SK-N-SH treated with all-trans-retinoic acid at 6 μM for 48 hours (cell line): Measurements from ENCODE around the gene FRMD1.

Experiments
- ATAC-seq: fragments of 200-7000 bp; cut with Tn5 transposase; 3 replicates; pipeline ENCODE4 v1.9.1; 2020; ENCODE audit warnings: mild to moderate bottlenecking, moderate library complexity
- ARNTL ChIP-seq: fragments of 450-650 bp; formaldehyde crosslinking; IDR thresholded peaks from 2 replicates; pipeline ENCODE4 v1.5.0; 2020; ENCODE audit warnings: low read depth, mild to moderate bottlenecking, moderate library complexity, borderline replicate concordance
- BACH2 ChIP-seq: fragments of 250-450 bp; sonication (Bioruptor Pico); IDR thresholded peaks from 2 replicates; pipeline ENCODE4 v1.9.0; 2021; ENCODE audit warnings: mild to moderate bottlenecking, borderline replicate concordance
- CREB5 ChIP-seq: fragments of 250-450 bp; sonication (Bioruptor Pico); IDR thresholded peaks from 2 replicates; pipeline ENCODE4 v1.5.1; 2020; ENCODE audit warnings: low read depth, mild to moderate bottlenecking, moderate library complexity
- CSRNP3 ChIP-seq: fragments of 250-450 bp; sonication (Bioruptor Pico); IDR thresholded peaks from 2 replicates; pipeline ENCODE4 v1.5.1; 2021; ENCODE audit warnings: mild to moderate bottlenecking, moderate library complexity
- ESRRG ChIP-seq: fragments of 250-450 bp; sonication (Bioruptor Pico); IDR thresholded peaks from 2 replicates; pipeline ENCODE4 v1.6.1; 2021; ENCODE audit warnings: mild to moderate bottlenecking
- GLIS3 ChIP-seq: fragments of 250-450 bp; sonication (Bioruptor Pico); IDR thresholded peaks from 2 replicates; pipeline ENCODE4 v1.5.0; 2020; ENCODE audit warnings: mild to moderate bottlenecking, moderate library complexity
- ISL1 ChIP-seq: fragments of 250-450 bp; sonication (Bioruptor Pico); IDR thresholded peaks from 2 replicates; pipeline ENCODE4 v2.1.2; 2022; ENCODE audit warnings: mild to moderate bottlenecking, moderate library complexity
- OSR1 ChIP-seq: fragments of 250-450 bp; sonication (Bioruptor Pico); IDR thresholded peaks from 2 replicates; pipeline ENCODE4 v1.8.0; 2022; ENCODE audit warnings: moderate library complexity, mild to moderate bottlenecking, inconsistent platforms
- PATZ1 ChIP-seq: fragments of 250-450 bp; sonication (Bioruptor Pico); IDR thresholded peaks from 2 replicates; pipeline ENCODE4 v1.8.0; 2020; ENCODE audit warnings: mild to moderate bottlenecking, moderate library complexity, borderline replicate concordance
- POU6F1 ChIP-seq: fragments of 250-450 bp; sonication (Bioruptor Pico); IDR thresholded peaks from 2 replicates; pipeline ENCODE4 v1.8.0; 2021; ENCODE audit warnings: low read depth, mild to moderate bottlenecking, moderate library complexity, borderline replicate concordance
- RARB ChIP-seq: fragments of 250-450 bp; sonication (Bioruptor Pico); IDR thresholded peaks from 2 replicates; pipeline ENCODE4 v1.8.0; 2021; ENCODE audit warnings: mild to moderate bottlenecking, moderate library complexity
- SNAI2 ChIP-seq: fragments of 250-450 bp; sonication (Bioruptor Pico); IDR thresholded peaks from 2 replicates; pipeline ENCODE4 v1.5.0; 2020; ENCODE audit warnings: mild to moderate bottlenecking, moderate library complexity
- TCF4 ChIP-seq: fragments of 250-450 bp; sonication (Bioruptor Pico); IDR thresholded peaks from 2 replicates; pipeline ENCODE4 v1.8.0; 2021; ENCODE audit warnings: mild to moderate bottlenecking, moderate library complexity, borderline replicate concordance
- TOX ChIP-seq: fragments of 250-450 bp; sonication (Bioruptor Pico); IDR thresholded peaks from 2 replicates; pipeline ENCODE4 v1.8.0; 2021; ENCODE audit warnings: mild to moderate bottlenecking, moderate library complexity, borderline replicate concordance
- TSHZ2 ChIP-seq: fragments of 250-450 bp; sonication (Bioruptor Pico); IDR thresholded peaks from 2 replicates; pipeline ENCODE4 v1.5.0; 2020; ENCODE audit warnings: mild to moderate bottlenecking, moderate library complexity
- ZC3H10 ChIP-seq: fragments of 250-450 bp; sonication (Bioruptor Pico); IDR thresholded peaks from 2 replicates; pipeline ENCODE4 v1.5.1; 2021; ENCODE audit warnings: mild to moderate bottlenecking, moderate library complexity
- ZFP3 ChIP-seq: fragments of 250-450 bp; sonication (Bioruptor Pico); IDR thresholded peaks from 2 replicates; pipeline ENCODE4 v1.5.0; 2020; ENCODE audit warnings: mild to moderate bottlenecking, moderate library complexity
- ZFP30 ChIP-seq: fragments of 450-650 bp; formaldehyde crosslinking; IDR thresholded peaks from 2 replicates; pipeline ENCODE4 v1.5.0; 2022; ENCODE audit warnings: mild to moderate bottlenecking, moderate library complexity
- ZNF565 ChIP-seq: fragments of 450-650 bp; formaldehyde crosslinking; conservative IDR thresholded peaks from 2 replicates; pipeline ENCODE4 v1.5.0; 2020; ENCODE audit warnings: low read depth, mild to moderate bottlenecking, moderate library complexity
- ZNF8 ChIP-seq: fragments of 450-650 bp; formaldehyde crosslinking; IDR thresholded peaks from 2 replicates; pipeline ENCODE4 v1.5.0; 2020; ENCODE audit warnings: mild to moderate bottlenecking, moderate library complexity

The FRMD1 gene

GRCh38 chr6:168045141-168045691, 33.8 kb downstream of the FRMD1 start:
- TF ChIP-seq TCF4 (CRISPR knock-in tag) (no peak), ARNTL (CRISPR knock-in tag) (no peak), CREB5 (CRISPR knock-in tag) (no peak), ZNF8 (CRISPR knock-in tag) (no peak), TSHZ2 (CRISPR knock-in tag) (no peak)
- ATAC-seq: no peak

GRCh38 chr6:168044521-168045130, 34.4 kb downstream of the FRMD1 start:
- no peak for ATAC-seq
- TF ChIP-seq CREB5 (CRISPR knock-in tag): no peak
- TF ChIP-seq POU6F1 (CRISPR knock-in tag): no peak
- no peak for TF ChIP-seq TOX (CRISPR knock-in tag)
- no peak for TF ChIP-seq ZNF8 (CRISPR knock-in tag)
- TF ChIP-seq OSR1: no peak
- TF ChIP-seq SNAI2 (CRISPR knock-in tag): no peak
- TF ChIP-seq RARB: no peak
- TF ChIP-seq BACH2 (CRISPR knock-in tag): no peak
- TF ChIP-seq ESRRG: no peak
- no peak for TF ChIP-seq TSHZ2 (CRISPR knock-in tag)
- no peak for TF ChIP-seq ZNF565 (CRISPR knock-in tag)
- TF ChIP-seq GLIS3: no peak
- no peak for TF ChIP-seq ZFP30 (CRISPR knock-in tag)
- TF ChIP-seq PATZ1 (CRISPR knock-in tag): no peak
- no peak for TF ChIP-seq ZC3H10 (CRISPR knock-in tag)
- no peak for TF ChIP-seq ZFP3
- TF ChIP-seq CSRNP3 (CRISPR knock-in tag): no peak
- no peak for TF ChIP-seq TCF4 (CRISPR knock-in tag)
- no peak for TF ChIP-seq ISL1 (CRISPR knock-in tag)
